NCI-H1694 treated with DMSO at 0.1 percent for 48 hours (cell line): Measurements from ENCODE around the gene XIRP2.

ENCODE experiments used
- DNase-seq: peaks from one replicate; lab custom pipeline; 2025; lab: John Stamatoyannopoulos, UW

Gene XIRP2

GRCh38 chr2:166888180-166888579, at the start of gene XIRP2:
Gene XIRP2, plus strand, starts transcription at chr2:166888480. Its CDS starts 15,003 bp downstream, at chr2:166903483.
- no peak for DNase-seq

- DNase-seq = no peak
Observed at GRCh38 chr2:166841152-166841551, 47.1 kb upstream of the XIRP2 start.

GRCh38 chr2:166841679-166842078, 46.6 kb upstream of the XIRP2 start:
- DNase-seq = no peak

GRCh38 chr2:166844111-166844510, 44.2 kb upstream of the XIRP2 start:
- no peak for DNase-seq

GRCh38 chr2:166862468-166863132, 25.7 kb upstream of the XIRP2 start:
- no peak for DNase-seq

- DNase-seq = no peak
Observed at GRCh38 chr2:166867874-166868514, 20.3 kb upstream of the XIRP2 start.

GRCh38 chr2:166870346-166870745, 17.9 kb upstream of the XIRP2 start:
- no peak for DNase-seq

- no peak for DNase-seq
Observed at GRCh38 chr2:166881177-166881576, 7.1 kb upstream of the XIRP2 start.

DNA sequence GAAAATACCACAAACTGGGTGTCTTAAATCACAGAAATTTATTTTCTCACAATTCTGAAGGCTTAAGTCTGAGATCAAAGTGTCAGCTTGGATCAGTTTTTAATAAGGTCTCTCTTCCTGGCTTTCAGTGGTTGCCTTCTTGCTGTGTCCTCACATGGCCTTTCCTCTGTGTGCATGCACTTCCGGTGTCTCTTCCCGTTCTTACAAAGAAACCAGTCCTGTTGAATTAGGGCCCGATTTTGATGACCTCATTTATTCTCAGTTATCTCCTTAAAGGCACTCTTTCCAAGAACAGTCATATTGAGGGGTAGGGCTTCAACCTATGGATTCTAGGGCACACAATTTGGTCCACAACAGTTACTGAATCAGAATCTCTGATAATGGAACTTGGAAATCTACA, 5.4 kb upstream of the XIRP2 start:
- no peak for DNase-seq

DNA sequence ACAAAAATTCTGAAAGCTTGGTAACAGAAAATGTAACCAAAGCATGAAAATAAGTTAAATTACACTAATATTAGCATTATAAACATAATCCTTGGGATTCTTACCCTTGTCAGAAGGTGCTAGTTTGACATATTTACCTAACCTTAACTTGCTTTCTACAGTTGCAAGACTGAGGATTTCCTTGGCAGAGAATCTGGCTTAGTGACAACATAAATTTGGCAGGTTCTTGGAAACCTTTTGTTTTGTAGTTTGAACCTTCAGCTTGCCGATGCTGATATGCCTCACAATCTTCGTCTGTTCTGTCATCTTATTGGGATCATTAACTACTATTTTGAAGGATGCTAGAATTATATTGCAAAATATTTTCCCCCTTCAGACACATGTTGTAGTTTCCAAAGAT, 3.4 kb downstream of the XIRP2 start:
- no peak for DNase-seq

DNA sequence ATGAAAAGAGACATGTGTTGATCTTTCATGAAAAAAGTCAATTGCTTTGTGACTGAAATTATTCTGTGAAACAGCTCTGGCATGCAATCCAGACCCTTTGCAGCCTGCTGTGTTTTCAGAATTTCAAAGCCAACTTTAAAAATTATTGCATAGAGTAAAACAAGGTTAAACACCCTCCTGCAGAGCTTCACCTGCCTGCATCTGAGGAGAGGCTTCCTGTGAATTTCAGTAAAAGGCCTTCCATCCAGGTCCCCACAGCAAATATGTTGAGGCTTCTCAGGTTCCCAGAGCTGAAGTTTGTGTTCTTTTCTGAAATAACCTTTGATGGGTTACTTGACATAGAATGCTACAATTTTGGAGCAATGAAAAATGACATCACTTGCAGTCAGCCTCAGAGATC, 4.1 kb downstream of the XIRP2 start:
- no peak for DNase-seq

- DNase-seq = no peak
Observed at GRCh38 chr2:166895243-166895642, 7.0 kb downstream of the XIRP2 start.

GRCh38 chr2:166897666-166898065, 9.4 kb downstream of the XIRP2 start:
- DNase-seq = no peak

DNA sequence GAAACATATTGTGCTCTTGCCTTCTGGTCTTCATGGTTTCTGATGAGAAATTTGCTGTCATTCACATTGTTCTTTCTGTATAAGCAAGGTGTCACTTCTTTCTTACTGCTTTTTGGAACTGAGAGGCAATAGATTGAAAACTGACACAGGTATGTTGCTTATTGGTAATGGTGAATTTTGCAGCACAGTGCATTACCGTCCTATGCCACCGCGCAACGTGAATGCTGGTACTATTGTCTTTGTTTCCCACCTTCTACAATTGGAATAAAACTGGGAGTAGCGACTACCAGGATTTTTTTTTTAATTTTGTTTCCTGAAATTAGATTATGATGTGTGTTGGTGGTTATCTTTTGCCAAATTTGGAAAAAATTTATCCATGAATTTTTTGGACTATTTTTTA, 11.4 kb downstream of the XIRP2 start:
- DNase-seq = no peak

DNA sequence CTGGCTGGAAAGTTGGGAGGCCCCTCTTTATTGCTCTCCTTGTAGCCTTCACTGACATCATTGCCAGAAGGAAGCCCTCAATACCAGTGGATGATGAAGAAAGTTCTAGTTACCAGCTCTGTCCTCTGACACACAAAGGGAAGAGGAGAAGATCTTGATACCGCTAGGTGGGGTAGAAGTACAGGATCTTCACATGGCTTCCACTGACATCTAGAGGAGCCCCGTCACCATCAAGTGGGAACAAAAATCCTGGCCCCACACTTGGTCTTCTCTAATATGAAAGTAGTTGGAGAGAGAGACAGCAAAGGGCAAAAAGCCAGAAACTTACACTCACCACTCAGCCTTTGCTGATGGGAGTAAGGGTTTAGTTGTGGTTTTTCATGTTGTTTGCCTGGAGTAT, 12.4 kb downstream of the XIRP2 start:
- no peak for DNase-seq

GRCh38 chr2:166901336-166901735, 13.1 kb downstream of the XIRP2 start:
- DNase-seq = no peak

DNA sequence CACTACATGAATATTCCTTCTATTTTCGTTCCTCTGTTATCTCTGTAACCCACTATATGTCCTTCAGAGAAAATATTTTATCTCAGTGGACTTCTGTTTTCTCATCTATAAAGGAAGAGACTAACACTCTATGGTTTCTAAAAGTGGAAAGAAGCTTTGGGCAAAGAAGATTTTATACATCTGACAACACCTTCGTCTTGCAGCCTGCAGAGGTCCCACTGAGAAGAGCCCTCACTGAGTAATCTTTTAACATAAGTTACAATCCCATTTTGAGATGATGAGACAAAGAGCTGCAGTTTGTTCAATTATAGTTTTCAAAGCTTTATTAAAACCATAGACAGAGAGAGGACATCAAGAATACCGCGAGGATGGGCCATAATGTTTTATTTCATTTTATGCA, 28.7 kb downstream of the XIRP2 start:
- no peak for DNase-seq

GRCh38 chr2:166917415-166917814, 29.1 kb downstream of the XIRP2 start:
- DNase-seq = no peak

- no peak for DNase-seq
Observed at GRCh38 chr2:166921261-166921896, 33.1 kb downstream of the XIRP2 start.

GRCh38 chr2:166924967-166925366, 36.7 kb downstream of the XIRP2 start:
- DNase-seq = no peak

DNA sequence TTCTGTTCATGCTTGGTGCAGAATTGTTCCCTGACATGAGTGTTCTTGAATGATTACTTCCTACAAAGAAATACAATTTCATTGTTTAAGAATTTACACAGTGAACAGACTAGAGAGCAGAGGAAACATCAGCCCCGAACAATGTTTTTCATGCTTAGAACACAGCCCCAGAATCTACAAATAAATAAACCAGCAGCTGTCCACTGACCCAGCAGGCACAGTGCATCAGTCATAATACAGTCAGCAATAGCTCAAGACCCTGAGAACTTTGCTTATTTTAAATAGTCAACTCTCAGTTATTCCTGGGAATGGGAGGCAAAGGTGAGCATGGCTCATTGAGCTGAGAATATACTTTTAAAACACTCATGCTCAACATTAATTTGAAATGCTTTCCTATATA, 38.4 kb downstream of the XIRP2 start:
- DNase-seq = no peak

DNA sequence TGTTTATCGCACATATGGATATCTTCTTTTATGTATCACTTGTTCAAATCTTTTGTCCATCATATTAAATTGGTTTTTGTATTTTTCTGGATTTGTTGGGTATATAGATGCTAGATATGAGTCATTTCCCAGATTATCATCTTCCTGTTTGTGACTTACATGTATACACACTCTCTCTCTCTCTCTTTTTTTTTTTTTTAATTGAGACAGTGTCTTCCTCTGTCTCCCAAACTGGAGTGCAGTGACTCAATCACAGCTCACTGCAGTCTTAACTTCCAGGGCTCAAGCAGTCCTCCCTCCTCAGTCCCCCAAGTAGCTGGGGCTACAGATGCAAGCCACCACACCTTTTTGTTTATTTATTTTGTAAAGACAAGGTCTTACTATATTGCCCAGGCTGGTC, 43.8 kb downstream of the XIRP2 start:
- DNase-seq = no peak

- DNase-seq = no peak
Observed at GRCh38 chr2:166934817-166935216, 46.5 kb downstream of the XIRP2 start.

DNA sequence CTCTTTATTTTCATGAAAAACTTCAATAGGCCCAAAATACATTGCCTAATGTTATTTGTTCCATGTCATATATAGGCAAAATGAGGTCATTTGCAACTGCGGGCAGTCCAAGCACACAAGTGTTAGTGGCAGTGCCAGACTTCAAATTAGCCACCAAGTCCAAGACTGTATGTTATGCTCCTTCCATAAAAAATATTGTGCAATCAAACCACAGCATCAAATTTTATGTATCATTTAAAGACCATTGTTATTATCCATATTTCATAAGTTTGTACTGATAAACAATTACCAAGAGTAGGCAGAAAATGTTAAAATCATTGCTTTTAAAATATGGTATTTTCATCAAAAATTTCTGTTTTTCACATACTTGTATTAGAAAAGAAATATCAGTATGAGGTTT, 54.1 kb downstream of the XIRP2 start:
- DNase-seq = no peak
